Lower leg skin (tissue), 3 donors: Measurements from ENCODE around the gene MXI1.

Experiments
- POLR2A ChIP-seq, 2 donors: fragments of 450-650 bp; IDR thresholded peaks; one replicate each; pipeline ENCODE4 v1.6.1; 2016 to 2017; ENCODE audit warnings: antibody characterized with exemption in 2 of 2, mild to moderate bottlenecking in 1 of 2, moderate library complexity in 1 of 2
- TF ChIP-seq, protein P1 (sequence below), 3 donors: fragments of 450-650 bp; IDR thresholded peaks; one replicate each; pipeline ENCODE4 v1.5.1; 2016; ENCODE audit warnings: antibody characterized with exemption in 3 of 3, mild to moderate bottlenecking in 3 of 3, moderate library complexity in 2 of 3

- no peak for TF ChIP-seq POLR2A (IDR thresholded peaks at IDR 0.05)
- TF ChIP-seq, protein P1, sequence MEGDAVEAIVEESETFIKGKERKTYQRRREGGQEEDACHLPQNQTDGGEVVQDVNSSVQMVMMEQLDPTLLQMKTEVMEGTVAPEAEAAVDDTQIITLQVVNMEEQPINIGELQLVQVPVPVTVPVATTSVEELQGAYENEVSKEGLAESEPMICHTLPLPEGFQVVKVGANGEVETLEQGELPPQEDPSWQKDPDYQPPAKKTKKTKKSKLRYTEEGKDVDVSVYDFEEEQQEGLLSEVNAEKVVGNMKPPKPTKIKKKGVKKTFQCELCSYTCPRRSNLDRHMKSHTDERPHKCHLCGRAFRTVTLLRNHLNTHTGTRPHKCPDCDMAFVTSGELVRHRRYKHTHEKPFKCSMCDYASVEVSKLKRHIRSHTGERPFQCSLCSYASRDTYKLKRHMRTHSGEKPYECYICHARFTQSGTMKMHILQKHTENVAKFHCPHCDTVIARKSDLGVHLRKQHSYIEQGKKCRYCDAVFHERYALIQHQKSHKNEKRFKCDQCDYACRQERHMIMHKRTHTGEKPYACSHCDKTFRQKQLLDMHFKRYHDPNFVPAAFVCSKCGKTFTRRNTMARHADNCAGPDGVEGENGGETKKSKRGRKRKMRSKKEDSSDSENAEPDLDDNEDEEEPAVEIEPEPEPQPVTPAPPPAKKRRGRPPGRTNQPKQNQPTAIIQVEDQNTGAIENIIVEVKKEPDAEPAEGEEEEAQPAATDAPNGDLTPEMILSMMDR (IDR thresholded peaks at IDR 0.05), result no peak
Measured at GRCh38 chr10:110200503-110200902, 6.9 kb upstream of the MXI1 start.
